Right atrium auricular region (tissue), 2 donors: ENCODE data around the gene MT1E. TPM values are rescaled to one million over a fixed set of nuclear protein-coding genes. Genes with fewer than 3 reads are reported as not detected.
"Not testable (repeated sequence)": the region's sequence is repeated elsewhere in the genome, so short reads cannot be mapped to it uniquely, and the experiment has no call there.

Experiments used
- DNase-seq: peaks from one replicate; pipeline ENCODE4 v3.0.0-alpha.2; 2019; ENCODE audit warnings: low spot score
- H3K27ac ChIP-seq, 2 donors: fragments of 200-600 bp; sonication (generic); 1 replicate in 1 of 2; 2 replicates in 1 of 2; pipeline ENCODE4 v1.5.1; 2016 to 2019
- H3K27me3 ChIP-seq, 2 donors: fragments of 200-600 bp; sonication (generic); one replicate each; pipeline versions ENCODE4 v1.5.1 to v1.6.0; 2017 to 2019
- H3K36me3 ChIP-seq: fragments of 200-600 bp; sonication (generic); one replicate; pipeline ENCODE4 v1.5.1; 2016
- H3K4me1 ChIP-seq, 2 donors: fragments of 200-600 bp; sonication (generic); one replicate each; pipeline versions ENCODE4 v1.5.1 to v1.6.0; 2017 to 2019
- H3K4me3 ChIP-seq, 2 donors: fragments of 200-600 bp; sonication (generic); 1 replicate in 1 of 2; 2 replicates in 1 of 2; pipeline ENCODE4 v1.5.1; 2017 to 2019; ENCODE audit warnings: mild to moderate bottlenecking in 1 of 2, moderate library complexity in 1 of 2
- H3K9me3 ChIP-seq, 2 donors: fragments of 200-600 bp; sonication (generic); one replicate each; pipeline ENCODE4 v1.5.1; 2019
- total RNA-seq, 2 donors: library from RNA; depleted of rRNA; stranded (reverse); fragments of >200 nt; gene quantifications; one replicate each; pipeline ENCODE4 v1.1.0, GENCODE V29; 2016
- TF ChIP-seq, protein P1 (sequence below), 2 donors: fragments of 200-600 bp; sonication (generic); IDR thresholded peaks; one replicate each; pipeline ENCODE4 v1.5.1; 2019; ENCODE audit warnings: antibody characterized with exemption in 2 of 2

MT1E gene
- total RNA-seq, 2 donors from 2014 or later = 129 to 210 TPM

DNA sequence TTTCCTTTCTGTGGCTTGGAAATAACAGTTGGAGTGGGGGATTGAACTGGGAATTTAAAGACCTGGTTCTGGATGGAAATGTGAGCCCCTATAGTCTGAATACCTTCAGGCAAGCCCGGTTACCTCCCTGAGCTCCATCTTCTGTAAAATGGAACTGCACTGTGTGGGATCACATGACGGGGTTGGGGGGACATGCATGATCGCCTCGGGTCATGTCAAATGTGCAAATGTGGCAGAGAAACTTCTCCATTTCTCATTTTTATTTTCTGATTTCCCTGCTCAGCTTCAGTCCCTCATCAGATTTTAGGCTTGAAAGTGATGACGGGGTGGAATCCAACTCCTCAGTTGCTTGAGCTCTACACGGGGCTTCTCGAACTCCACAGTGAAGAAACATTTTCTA is 27.6 kb downstream of the MT1E start:
- H3K9me3 ChIP-seq = no peaks in the 10 kb centered on the region
- no peaks in the 10 kb centered on the region for H3K36me3 ChIP-seq
- peaks cover 0 to 11% of the 10 kb centered on the region in 2 donors for H3K4me1 ChIP-seq
- no peak overlapping the region for H3K4me3 ChIP-seq
- no peaks in the 10 kb centered on the region for H3K27me3 ChIP-seq
- TF ChIP-seq, protein P1, sequence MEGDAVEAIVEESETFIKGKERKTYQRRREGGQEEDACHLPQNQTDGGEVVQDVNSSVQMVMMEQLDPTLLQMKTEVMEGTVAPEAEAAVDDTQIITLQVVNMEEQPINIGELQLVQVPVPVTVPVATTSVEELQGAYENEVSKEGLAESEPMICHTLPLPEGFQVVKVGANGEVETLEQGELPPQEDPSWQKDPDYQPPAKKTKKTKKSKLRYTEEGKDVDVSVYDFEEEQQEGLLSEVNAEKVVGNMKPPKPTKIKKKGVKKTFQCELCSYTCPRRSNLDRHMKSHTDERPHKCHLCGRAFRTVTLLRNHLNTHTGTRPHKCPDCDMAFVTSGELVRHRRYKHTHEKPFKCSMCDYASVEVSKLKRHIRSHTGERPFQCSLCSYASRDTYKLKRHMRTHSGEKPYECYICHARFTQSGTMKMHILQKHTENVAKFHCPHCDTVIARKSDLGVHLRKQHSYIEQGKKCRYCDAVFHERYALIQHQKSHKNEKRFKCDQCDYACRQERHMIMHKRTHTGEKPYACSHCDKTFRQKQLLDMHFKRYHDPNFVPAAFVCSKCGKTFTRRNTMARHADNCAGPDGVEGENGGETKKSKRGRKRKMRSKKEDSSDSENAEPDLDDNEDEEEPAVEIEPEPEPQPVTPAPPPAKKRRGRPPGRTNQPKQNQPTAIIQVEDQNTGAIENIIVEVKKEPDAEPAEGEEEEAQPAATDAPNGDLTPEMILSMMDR (IDR thresholded peaks at IDR 0.05) = no peak
- DNase-seq = no peak
- no peak overlapping the region for H3K27ac ChIP-seq

DNA sequence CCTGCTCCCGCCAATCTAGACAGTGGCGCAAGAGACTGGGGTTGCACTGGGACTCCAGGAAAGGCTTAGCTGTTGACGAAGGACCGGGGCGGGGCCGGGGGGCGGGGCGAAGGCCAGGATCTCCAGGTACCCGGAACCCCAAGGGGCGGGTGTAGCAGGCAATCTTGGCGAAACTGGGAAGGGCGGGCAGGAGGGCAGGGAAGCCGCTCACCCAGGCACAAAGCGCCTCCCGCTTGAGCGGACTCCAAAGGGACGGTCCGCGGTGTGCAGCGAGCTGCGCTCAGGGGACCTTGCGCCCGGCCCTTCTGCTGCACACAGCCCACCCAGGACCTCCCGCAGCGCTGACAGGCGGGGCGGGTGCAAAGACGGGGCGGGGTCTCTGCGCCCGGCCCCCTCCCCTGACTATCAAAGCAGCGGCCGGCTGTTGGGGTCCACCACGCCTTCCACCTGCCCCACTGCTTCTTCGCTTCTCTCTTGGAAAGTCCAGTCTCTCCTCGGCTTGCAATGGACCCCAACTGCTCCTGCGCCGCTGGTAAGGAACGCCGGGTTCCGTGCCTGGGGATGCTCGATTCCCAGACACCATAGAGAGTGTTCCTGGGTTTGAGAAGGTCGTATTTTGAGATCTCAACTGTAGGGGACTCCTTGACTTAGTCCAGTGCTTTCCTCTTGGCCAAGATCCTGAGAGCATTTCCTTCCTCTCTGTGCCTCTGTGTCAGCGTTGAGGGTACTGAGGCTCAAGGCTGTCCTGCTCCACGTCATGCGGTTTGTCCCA is 32.2 kb downstream of the MT1E start, which contains the start of gene MT1F:
MT1F (plus strand) TSS at position 405 of the 772 bp plus-strand sequence; CDS start at position 505, 100 bp downstream.
- DNase-seq = peak; percentile 84
- Histone ChIP-seq H3K4me3 (peak within 1 kb of the TSS; percentile 46 to 64), H3K36me3 (no peaks in the 10 kb centered on the region), H3K27ac (peak within 1 kb of the TSS; percentile 43 to 63), H3K4me1 (peaks cover 0 to 15% of the 10 kb centered on the region in 2 donors), H3K27me3 (peaks cover 0 to 2% of the 10 kb centered on the region in 2 donors), H3K9me3 (no peaks in the 10 kb centered on the region)
- TF ChIP-seq, protein P1 (IDR thresholded peaks at IDR 0.05) = no peak

DNA sequence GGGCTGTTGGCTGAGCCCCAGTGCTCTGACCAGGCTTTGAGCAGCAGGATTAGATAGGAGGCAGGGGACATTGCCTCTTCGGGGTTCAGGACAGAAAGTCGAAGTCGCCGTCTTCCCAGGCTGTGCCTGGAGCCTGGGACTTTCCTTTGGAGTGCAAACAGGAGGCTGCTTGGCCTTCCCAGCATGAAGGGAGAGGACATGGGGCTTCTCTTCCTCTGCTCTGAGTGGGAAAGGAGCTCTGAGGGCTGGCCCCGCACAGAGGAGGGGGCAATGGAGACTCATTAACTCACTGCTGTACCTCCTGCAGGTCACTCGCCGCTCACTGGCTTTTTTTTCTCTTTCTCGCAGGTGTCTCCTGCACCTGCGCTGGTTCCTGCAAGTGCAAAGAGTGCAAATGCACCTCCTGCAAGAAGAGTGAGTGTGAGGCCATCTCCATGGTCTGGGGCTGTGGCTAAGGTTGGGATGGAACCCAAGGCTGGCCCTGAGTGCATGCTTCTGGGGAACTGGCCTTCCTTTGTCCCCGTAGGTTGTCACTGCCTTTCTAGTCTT is 32.8 kb downstream of the MT1E start:
- DNase-seq = no peak
- peak overlapping the region; percentile 46 to 64 for H3K4me3 ChIP-seq
- TF ChIP-seq, protein P1 (IDR thresholded peaks at IDR 0.05) = no peak
- peaks cover 0 to 20% of the 10 kb centered on the region in 2 donors for H3K4me1 ChIP-seq
- H3K9me3 ChIP-seq = no peaks in the 10 kb centered on the region
- no peaks in the 10 kb centered on the region for H3K36me3 ChIP-seq
- H3K27ac ChIP-seq = peak overlapping the region in 1 of 2 donors; percentile 63
- H3K27me3 ChIP-seq = peaks cover 5 to 7% of the 10 kb centered on the region in 2 donors

DNA sequence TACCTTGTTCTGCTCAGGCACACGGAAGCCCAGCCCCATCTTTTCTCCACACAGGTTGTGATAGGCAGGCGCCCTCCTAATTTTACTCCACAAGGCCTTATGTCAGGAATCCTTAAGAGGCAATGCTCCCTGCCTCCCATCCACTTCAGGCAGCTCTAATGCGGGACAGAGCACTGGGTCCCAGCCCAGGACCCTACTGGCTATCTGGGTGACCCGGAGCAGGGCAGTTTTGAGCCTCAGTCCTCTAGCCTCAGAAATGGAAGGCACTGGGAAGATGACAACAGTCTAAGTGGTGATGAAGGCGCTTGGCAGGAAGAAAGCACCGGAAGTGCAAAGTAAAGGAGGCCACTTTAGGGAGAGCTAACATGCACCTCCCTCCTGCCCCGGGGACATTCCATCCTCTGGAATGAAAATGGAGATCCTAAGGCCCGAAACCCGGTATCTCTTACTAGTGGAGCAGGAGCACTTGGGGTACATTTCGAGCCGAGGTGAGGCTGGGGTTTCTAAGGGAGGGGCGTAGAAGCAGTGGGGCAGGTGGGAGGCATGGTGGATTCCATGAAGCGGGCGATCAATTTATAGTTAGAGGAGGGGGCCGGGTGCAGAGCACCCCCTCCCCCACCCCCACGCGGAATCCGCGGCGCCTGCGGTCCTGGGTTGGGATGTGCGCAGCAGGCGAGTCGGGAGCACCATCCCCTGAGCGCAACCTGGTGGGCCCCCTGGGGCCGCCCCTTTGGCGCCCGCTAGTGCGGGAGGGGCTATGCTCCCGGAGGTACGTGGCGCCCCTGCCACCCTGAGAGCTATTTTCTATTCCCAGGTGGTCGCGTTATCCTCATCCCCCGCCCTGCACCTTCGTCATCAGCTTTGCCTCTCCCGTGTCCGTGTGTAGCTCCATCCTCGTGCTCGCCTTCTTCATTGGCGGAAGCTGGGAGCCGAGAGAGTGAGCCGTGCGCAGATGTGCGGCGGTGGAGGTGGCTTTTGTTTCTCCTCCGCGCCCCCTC is 37.1 kb downstream of the MT1E start:
- no peak overlapping the region for H3K27ac ChIP-seq
- DNase-seq = no peak
- peak overlapping the region in 1 of 2 donors; percentile 33 for H3K4me3 ChIP-seq
- peaks cover 0 to 17% of the 10 kb centered on the region in 2 donors for H3K4me1 ChIP-seq
- H3K9me3 ChIP-seq = no peaks in the 10 kb centered on the region
- H3K36me3 ChIP-seq = no peaks in the 10 kb centered on the region
- peaks cover 5 to 10% of the 10 kb centered on the region in 2 donors for H3K27me3 ChIP-seq
- TF ChIP-seq, protein P1 (IDR thresholded peaks at IDR 0.05) = no peak

DNA sequence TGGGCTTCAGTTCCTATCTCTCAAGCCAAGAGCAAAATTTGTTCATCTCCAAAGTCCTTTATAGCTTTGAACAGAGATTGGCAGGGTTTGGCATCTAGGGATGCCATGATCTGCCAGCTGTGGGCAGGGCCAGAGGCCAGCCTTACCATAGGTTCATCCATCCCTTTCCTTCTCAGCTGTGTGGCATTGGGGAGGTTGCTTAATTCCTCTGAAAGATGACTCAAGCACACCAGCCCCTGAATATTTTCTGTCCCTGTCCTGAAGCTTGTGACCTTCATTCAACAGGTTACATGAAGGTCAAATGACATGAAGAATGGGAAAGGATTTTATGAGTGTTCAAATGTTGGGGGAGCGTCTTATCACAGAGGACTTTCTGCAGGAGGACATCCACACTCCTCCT is 38.9 kb downstream of the MT1E start:
- peaks cover 10% of the 10 kb centered on the region in 2 donors for H3K27me3 ChIP-seq

DNA sequence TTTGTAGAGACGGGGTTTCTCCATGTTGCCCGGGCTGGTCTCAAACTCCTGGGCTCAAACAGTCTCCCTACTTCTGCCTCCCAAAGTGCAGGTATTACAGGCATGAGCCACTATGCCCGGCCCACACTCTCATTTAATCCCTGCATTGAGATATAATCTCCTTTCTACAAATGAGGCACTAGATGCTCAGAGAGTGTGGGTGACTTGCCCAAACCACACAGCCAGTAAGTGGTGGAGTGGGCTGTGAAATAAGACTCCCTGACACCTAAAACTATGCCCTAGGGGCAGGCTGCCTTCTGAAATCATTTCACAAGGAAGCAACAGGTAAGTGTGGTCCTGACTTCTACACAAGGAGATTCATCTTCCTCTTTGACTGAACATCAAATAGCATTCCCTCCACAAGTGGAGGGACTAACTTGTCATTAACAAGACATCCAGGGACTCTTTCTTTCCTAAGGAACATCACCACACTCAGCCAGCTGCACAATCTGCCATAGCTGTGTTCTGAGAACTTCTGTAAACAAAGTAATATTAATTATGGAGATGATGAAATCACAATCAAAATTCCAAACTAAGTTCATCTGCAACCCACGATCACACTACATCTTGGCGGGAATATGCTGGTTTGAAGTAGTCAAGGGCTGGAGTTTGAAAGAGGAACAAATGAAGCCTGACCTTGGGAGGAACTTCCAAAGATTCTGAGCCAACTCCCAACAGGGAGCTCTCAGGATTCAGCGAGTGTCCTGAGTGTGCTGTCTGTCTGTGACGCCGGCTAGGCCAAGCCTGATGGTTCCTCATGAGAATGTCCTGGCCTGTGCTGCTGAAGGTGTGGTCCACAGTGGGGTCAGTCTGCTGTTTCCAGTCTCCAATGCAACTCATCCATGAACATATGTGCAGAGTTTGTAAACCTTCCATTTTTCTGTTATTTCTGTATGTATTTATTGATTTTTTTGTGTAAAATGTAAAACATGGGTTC is 40.0 kb downstream of the MT1E start:
- not testable (repeated sequence) for H3K9me3 ChIP-seq, H3K27ac ChIP-seq, H3K4me3 ChIP-seq, H3K36me3 ChIP-seq, DNase-seq
- Histone ChIP-seq H3K4me1 (peaks cover 0 to 24% of the 10 kb centered on the region in 2 donors), H3K27me3 (peaks cover 15 to 18% of the 10 kb centered on the region in 2 donors)

More for the DNA sequence above, 38.9 kb downstream of the MT1E start:
- Histone ChIP-seq H3K27ac (no peak overlapping the region), H3K4me3 (no peak overlapping the region), H3K4me1 (peaks cover 0 to 20% of the 10 kb centered on the region in 2 donors), H3K9me3 (no peaks in the 10 kb centered on the region), H3K36me3 (no peaks in the 10 kb centered on the region)
- DNase-seq = no peak
- TF ChIP-seq, protein P1 (IDR thresholded peaks at IDR 0.05) = no peak
